Measurements from ENCODE around the gene GARNL3. TPM values are rescaled to one million over a fixed set of nuclear protein-coding genes. Genes with fewer than 3 reads are reported as not detected.

The GARNL3 gene
- polyA plus RNA-seq, 1 donor from 2014 or later: 20.0 TPM

GRCh38 chr9:127351182-127352166 lies 86.9 kb downstream of the GARNL3 start:
- Histone ChIP-seq H3K36me3 (ENCODE audit: insufficient read depth, low read length) (no peaks in the 10 kb centered on the region), H2AFZ (ENCODE audit: low read depth, low read length) (peak overlapping the region; percentile 8), H3K27ac (ENCODE audit: low read length) (no peak overlapping the region), H3K27me3 (ENCODE audit: insufficient read depth, low read depth, low read length) (no peaks in the 10 kb centered on the region), H3K79me2 (replicated peaks; ENCODE audit: insufficient read depth, low read length) (no peaks in the 10 kb centered on the region), H3K4me2 (ENCODE audit: low read length) (peak overlapping the region; percentile 3), H3K9me3 (ENCODE audit: low read length) (no peaks in the 10 kb centered on the region), H3K9me2 (ENCODE audit: insufficient read depth, low read length) (no peaks in the 10 kb centered on the region), H3K4me3 (ENCODE audit: low read length) (no peak overlapping the region), H4K20me1 (ENCODE audit: insufficient read depth) (no peaks in the 10 kb centered on the region), H3K9ac (ENCODE audit: low read length) (no peak overlapping the region), H3F3A (ENCODE audit: insufficient read depth, low read length, poor library complexity, severe bottlenecking) (no peaks in the 10 kb centered on the region)
- TF ChIP-seq EZH2 (IDR thresholded peaks at IDR 0.05; ENCODE audit: borderline replicate concordance, insufficient read depth, low read length, poor library complexity, severe bottlenecking): no peak
- TF ChIP-seq POLR2AphosphoS5 (IDR thresholded peaks at IDR 0.05): no peak
- no peak for TF ChIP-seq RAD21 (conservative IDR thresholded peaks at IDR 0.05)
- TF ChIP-seq MXI1 (conservative IDR thresholded peaks at IDR 0.05; ENCODE audit: poor library complexity, severe bottlenecking): no peak
- peak; percentile 16 for TF ChIP-seq EP300 (conservative IDR thresholded peaks at IDR 0.05; ENCODE audit: poor library complexity, severe bottlenecking)
- no peak for TF ChIP-seq TAF1 (IDR thresholded peaks at IDR 0.05; ENCODE audit: low read depth)
- no peak for TF ChIP-seq SMC3 (conservative IDR thresholded peaks at IDR 0.05; ENCODE audit: poor library complexity)

- H3K36me3 ChIP-seq (ENCODE audit: insufficient read depth, low read length): no peaks in the 10 kb centered on the region
- H3F3A ChIP-seq (ENCODE audit: insufficient read depth, low read length, poor library complexity, severe bottlenecking): no peaks in the 10 kb centered on the region
- H3K9me3 ChIP-seq (ENCODE audit: low read length): no peaks in the 10 kb centered on the region
- H3K27me3 ChIP-seq (ENCODE audit: insufficient read depth, low read depth, low read length): no peaks in the 10 kb centered on the region
- no peak overlapping the region for H3K4me3 ChIP-seq (ENCODE audit: low read length)
- no peaks in the 10 kb centered on the region for H3K9me2 ChIP-seq (ENCODE audit: insufficient read depth, low read length)
- no peak overlapping the region for H2AFZ ChIP-seq (ENCODE audit: low read depth, low read length)
- H4K20me1 ChIP-seq (ENCODE audit: insufficient read depth): no peaks in the 10 kb centered on the region
- H3K9ac ChIP-seq (ENCODE audit: low read length): no peak overlapping the region
- H3K4me2 ChIP-seq (ENCODE audit: low read length): no peak overlapping the region
- no peak for TF ChIP-seq EZH2 (IDR thresholded peaks at IDR 0.05; ENCODE audit: borderline replicate concordance, insufficient read depth, low read length, poor library complexity, severe bottlenecking)
- no peak for TF ChIP-seq MXI1 (conservative IDR thresholded peaks at IDR 0.05; ENCODE audit: poor library complexity, severe bottlenecking)
- TF ChIP-seq TAF1 (IDR thresholded peaks at IDR 0.05; ENCODE audit: low read depth): no peak
- TF ChIP-seq EP300 (conservative IDR thresholded peaks at IDR 0.05; ENCODE audit: poor library complexity, severe bottlenecking): no peak
- no peak for TF ChIP-seq RAD21 (conservative IDR thresholded peaks at IDR 0.05)
- no peak for TF ChIP-seq POLR2AphosphoS5 (IDR thresholded peaks at IDR 0.05)
- TF ChIP-seq SMC3 (conservative IDR thresholded peaks at IDR 0.05; ENCODE audit: poor library complexity): no peak
- no peak for TF ChIP-seq CTCF (IDR thresholded peaks at IDR 0.05; ENCODE audit: poor library complexity, severe bottlenecking)
- TF ChIP-seq REST (IDR thresholded peaks at IDR 0.05; ENCODE audit: borderline replicate concordance): no peak
- H3K79me2 ChIP-seq (replicated peaks; ENCODE audit: insufficient read depth, low read length): no peaks in the 10 kb centered on the region
- no peak overlapping the region for H3K27ac ChIP-seq (ENCODE audit: low read length)
These were observed 89.3 kb downstream of the GARNL3 start for GRCh38 chr9:127353882-127354281.

Measured in neural cell (in vitro differentiated cells).